ENCODE measurements around the gene JAK1.

GRCh38 chr1:65009176-65009575 lies 42.8 kb upstream of the JAK1 start:
- no peak for TF ChIP-seq CTCF (IDR thresholded peaks at IDR 0.05)
- TF ChIP-seq ZFX (IDR thresholded peaks at IDR 0.05; ENCODE audit: borderline replicate concordance): no peak

Measured in 22Rv1 (cell line).